GM18909 (cell line): ENCODE data around the gene ICAM3.
A peak's percentile ranks its signal among the peaks of the same experiment; 100 is the strongest.

Experiments
- ATAC-seq: cut with Tn5 transposase; IDR thresholded peaks from one replicate; pipeline ENCODE4 v1.9.1; 2021; ENCODE audit warnings: mild to moderate bottlenecking; ENCODE audit not compliant: unreplicated experiment, poor library complexity

ICAM3 gene

DNA sequence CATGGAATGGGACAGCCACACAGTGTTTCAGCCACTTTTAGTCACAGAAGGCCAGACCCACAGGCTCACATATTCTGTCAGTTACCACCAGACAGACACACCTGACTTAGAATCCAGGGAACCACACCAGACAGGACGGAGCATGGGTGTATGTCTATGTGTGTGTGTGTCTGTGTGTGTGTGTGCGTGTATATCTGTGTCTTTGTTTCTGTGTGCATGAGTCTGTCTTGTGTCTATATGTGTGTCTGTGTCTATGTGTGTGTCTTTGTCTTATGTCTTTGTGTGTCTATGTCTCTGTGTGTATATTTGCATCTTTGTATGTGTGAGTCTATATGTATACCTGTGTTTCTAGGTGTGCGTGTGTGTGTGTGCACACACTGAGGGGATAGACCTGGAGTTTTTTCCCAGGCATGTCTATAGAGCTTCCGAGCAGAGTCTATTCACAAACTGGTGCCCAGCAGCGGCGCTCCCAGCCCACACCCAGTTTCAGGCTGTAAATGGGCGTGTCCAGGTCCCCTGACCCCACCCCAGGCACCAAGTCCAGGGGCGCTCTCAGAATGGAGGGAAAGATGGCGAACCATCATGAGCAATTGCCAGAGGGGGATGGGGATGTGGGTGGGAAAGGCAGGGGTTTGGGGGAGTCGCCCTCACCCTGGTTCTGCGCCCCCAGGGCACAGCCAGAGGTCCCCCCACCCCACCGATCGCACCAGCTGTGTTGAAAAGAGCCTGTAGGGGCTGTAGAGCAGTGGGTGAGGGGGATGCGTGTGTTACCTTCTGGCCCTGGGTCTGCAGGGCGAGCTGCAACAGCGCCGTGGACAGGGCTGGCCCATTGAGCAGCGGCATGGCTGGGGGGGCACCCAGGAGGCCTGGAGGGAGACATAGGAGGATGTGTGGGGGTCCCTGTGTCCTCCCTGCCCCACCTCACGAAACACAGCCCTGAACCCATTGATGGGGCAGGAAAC, 17.3 kb downstream of the ICAM3 start:
- ATAC-seq: no peak

DNA sequence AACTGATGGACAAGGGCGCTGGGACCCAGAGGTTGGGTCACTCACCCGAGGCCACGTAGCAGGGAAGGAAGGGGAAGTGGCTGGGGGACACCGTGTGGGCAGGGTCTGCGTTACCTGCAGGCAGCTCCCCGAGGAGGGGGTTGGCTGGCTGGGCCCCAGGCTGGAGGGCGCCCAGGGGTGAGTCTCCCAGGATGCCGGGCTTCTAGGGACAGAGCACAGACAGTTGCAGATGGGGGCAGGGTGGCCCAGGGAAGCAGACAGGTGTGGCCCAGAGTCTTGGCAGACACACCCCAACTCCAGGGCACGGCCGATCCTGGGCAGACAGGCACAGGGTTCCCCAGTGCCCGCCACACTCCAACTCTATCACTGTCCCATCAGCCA, 18.0 kb downstream of the ICAM3 start:
- ATAC-seq: no peak

DNA sequence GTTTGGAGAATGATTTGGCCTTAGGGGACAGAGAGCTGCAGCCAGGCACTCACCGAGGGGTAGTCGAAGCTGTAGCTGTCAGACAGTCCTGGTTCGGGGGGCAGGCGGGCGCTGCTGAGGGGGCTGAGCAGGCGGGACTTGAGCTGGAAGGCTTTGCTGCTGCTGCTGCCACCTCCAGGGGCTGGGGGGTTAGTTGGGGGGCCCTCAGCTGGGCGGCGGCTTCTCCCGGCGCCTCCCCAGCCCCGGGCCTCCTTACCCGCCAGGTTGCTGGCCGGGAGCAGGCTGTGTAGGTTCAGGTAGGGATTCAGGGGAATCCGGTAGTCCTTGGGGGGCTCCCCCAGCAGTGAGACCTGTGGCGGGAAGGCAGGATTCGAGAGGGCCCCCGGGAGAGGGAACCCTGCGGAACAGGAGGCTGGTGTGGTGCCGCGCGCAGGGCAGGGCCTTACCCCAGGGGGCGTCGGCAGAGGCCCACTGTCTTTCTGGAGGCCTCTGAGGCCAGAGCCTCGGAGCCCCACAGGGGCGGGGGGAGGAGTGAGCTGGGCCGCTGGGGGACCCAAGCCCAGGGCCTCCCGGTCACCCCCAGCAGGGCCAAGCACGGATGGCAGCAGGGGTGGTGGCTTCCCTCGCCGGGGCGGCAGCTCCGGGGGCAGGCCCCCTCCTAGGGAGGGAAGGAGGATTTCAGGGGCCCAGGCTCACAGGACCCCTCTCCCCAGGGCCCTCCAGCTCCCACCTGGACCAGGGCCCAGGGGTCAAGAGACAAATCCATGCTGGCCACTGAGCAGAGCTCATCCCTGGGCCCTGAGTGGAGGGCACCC, 18.6 kb downstream of the ICAM3 start:
- no peak for ATAC-seq

DNA sequence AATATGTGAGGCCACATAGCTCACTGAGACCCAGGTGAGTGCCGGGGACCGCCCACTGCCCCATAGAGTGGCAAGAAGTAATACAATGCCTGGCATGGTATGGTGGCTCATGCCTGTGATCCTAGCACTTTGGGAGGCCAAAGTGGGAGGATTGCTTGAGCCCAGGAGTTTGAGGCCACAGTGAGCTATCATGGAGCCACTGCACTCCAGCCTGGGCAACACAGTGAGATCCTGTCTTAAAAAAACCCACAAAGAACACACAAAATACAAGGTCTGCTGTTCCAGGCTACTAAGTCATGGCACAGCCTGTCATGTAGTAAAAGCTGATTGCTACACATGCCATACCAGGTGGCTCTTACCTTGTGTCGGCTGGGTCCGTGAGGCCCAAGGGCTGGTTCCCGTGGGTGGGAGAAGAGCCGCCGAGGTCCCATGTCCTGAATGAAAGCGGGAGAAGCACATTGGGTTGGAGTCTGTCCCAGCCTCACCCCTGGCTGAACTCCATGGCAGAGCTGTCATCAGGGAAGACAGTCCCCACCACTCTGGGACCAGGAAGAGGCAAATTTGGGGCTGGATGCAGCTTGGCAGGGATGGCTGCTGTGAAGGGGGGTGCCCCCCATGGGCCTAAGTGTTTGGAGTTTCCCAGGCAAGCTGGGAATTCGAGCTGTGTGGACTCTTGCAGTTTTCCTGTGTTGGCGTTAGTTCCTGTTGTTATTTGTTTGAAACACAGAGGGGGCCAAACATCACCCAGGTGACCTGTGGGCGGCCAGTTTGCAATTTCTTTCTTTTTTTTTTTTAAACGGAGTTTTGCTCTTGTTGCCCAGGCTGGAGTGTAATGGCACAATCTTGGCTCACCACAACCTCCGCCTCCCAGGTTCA, 20.4 kb downstream of the ICAM3 start:
- no peak for ATAC-seq

DNA sequence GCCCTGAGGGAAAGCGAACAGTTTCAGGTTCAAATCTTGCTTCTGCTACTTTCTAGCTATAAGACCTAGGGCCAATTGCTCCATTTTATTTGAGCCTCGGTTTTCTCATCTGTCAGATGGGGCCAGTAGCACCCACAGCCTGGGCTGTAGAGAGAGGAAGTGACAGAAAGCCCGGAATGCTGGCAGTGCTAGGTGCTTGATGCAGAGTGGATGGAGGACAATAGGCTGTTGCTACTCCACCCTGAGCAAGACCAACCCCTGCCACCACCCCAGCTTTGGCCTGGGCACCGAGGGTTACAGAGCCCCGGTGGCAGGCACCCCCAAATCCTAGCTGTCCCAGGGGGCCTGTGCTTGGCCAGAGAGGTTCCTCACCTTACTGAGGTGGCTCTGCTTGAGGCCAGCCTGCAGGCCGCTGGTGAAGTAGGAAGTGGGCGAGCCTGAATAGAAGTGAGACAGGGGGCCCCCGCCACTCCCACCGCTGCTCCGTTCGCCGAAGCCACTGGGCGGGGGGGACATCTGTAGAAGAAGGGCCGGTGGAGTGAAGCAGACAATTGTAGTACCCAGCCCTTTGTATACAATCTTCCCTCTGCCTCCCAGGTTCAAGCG, 21.5 kb downstream of the ICAM3 start:
- no peak for ATAC-seq

DNA sequence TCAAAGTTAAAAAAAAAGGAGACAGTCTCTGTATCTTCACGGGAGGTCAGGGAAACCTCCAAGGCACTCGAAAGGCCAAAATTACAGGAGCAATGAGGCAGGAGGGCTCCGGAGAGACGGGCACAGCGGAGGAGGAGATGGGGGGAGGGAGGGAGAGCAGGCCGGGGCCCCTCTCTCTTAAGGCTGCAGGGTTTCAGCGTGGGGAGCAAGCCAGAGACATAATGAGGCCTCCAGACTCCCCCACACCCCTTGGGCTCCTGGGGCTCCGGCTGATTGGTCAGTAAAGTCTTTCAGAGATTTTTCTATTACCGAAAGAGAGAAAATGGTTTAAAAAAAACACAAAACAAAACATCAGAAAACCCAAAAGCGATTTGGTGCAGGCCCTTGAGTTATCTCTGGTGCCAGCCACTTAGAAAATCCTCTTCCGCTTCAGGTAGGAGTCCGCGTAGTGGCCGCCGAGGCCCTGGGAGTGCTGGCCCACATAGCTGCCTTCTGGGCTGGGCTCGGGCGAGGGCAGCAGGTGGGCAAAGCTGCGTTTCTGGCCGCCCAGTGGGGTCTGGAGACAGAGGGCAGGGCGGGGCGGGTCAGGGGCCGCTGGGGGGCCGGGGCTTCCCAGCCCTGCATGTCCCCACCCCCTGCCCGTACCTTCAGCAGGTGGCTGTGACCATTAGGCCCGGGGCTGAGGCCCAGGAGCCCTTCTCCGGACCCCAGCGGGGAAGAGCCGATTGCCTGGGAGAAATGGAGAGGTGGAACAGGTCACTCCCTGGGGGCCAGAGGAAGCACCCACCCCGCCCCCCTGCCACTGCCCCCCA, 22.2 kb downstream of the ICAM3 start:
- no peak for ATAC-seq

DNA sequence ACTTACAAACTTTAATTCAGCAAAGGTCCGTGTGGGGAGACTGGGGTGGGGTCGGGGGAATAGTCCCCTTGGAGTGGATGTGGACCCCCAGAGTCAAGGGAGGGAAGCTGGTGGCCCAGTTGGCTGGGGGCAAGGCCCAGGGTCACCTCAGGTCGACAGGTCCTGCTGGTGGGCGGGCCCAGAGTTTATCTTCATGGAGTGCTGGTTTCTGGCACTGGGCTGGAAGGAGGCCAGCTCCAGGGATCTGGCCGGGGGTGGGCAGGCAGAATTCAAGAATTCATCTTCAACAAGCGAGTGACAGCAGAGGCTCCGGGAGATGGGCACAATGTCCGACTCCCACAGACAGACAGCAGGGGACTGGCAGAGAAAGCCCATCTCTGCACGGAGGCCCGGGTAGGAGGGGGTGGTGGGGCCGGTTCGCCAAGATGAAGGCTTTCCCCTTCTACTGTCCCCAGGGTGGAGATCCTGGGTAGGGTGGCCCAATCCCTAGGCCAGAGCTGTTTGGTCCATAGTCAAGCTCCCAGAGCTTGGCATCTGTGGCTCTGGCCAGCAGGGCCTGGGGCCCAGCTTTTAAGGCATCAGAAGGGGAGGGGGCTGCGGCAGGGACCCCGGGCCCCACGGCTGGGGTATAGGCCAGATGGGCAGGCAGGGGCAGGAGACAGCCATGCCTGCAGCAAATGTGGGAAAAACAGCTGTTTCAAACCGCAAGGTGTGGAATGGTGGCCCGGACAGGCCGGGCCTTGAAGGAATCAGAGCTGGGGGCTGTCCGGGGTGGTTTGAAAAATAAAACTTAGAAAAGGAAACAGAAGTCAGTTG, 23.0 kb downstream of the ICAM3 start:
- ATAC-seq: no peak

DNA sequence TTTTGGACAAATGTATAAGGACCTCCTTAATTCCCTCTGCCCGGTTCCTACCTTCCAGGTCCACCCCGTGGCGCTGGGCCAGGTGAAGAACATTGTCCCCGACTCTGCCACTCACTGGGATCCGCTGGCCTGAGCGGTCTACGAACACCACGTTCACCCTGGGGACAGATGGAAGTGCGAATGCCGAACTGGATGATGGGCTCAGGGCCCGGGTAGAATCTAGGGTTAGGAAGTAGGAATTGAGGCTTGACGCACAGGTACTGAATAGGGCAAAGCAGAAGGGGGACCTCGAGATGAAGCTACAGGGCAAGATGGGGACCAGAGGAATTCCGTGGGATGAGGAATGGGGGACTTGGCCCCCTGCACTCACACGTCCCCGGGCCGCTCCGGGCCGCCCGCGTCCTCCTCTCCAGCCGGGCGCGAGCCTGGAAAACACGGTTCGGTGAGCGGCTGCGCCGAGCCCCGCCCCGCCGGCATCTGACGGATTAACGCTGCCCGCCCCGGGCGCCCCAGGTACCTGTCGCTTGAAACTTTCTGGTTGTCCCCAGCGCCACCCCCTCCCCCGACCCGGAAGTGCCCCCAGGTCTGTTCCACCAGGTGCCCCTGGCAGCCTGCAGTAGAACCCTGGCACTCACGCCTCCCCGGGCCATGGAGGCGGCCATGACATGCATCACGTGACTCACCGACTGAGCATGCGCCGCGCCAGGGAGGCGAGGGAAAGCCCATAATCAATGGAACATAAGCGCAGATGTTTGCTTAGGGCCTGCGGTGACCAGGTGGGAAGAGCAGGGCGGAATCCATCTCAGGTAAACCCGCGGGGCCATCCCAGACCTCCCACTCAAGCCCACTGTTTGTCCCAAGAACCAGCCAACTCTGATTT, 23.8 kb downstream of the ICAM3 start, which contains the start of gene FDX2:
FDX2 (minus strand) TSS at position 681 of the 880 bp plus-strand sequence; CDS start at position 662, 19 bp downstream.
- ATAC-seq: peak; percentile 68

DNA sequence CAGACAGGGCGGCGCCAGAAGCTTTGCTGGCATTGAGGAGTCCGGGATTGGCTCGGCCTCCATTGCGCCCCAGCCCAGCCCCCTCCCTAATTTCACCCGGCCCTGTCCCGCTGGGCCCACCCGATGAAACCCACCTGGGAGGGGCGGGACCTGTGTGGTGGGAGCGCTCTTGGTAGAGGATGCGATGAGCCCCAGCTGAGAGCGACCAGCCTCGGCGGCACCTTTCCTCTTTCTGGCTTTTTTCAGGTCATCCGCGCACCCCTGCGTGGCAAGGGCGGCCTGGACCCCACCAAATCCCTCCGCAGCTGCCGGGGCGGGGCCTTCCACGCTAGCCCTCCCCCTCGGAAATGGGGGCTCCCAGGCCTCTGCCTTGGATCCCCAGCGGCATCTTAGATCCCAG, 30.0 kb downstream of the ICAM3 start, which contains the start of gene ZGLP1:
ZGLP1 (minus strand) TSS at position 393 of the 400 bp plus-strand sequence.
- ATAC-seq: no peak

DNA sequence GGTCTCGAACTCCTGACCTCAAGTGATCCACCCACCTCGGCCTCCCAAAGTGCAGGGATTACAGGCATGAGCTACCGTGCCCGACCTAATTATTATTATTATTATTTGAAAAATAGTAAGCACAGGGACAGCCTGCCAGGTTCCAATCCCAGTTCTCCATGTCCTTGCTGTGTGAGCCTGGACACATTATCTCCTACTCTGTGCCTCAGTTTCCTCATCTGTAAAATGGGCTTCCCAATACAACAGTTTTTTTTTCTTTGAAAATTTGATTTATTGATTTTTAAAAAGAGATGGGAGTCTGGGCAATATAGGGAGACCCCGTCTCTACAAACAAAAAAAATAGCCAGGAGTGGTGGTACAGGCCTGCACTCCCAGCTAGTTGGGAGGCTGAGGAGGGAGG, 33.1 kb downstream of the ICAM3 start:
- ATAC-seq: no peak

DNA sequence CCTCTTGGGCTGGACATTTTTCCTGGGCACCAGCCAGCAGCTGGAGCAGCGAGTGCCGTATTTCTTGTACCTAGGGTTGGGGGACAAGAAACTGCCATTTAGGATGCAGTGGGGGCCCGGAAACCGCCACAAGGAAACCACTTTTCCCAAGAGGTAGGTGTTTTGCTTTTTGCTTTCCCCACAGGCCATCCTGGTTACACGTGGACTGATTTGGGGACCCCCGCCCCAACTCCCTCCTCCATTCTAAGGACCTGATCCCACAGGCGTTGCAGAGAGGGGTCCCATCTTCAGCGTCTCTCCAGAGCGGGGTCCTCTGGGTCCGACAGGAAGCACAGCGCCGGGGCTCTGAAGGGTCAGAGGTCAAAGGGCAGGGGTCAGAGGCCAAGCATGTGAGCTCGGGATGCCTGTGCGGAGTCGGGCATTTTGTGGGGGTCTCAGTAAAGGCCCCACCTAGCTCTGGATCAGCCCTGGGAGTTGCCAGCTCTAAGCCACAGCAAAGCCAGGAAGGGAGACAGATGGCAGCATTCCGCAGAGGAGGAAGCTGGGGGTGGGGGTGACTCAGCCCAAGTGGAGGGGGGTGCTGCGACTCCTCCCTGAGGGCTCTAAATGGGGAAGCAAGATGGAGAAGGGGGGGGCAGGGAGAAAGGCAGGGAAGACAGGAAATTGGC, 34.2 kb downstream of the ICAM3 start:
- ATAC-seq: no peak

DNA sequence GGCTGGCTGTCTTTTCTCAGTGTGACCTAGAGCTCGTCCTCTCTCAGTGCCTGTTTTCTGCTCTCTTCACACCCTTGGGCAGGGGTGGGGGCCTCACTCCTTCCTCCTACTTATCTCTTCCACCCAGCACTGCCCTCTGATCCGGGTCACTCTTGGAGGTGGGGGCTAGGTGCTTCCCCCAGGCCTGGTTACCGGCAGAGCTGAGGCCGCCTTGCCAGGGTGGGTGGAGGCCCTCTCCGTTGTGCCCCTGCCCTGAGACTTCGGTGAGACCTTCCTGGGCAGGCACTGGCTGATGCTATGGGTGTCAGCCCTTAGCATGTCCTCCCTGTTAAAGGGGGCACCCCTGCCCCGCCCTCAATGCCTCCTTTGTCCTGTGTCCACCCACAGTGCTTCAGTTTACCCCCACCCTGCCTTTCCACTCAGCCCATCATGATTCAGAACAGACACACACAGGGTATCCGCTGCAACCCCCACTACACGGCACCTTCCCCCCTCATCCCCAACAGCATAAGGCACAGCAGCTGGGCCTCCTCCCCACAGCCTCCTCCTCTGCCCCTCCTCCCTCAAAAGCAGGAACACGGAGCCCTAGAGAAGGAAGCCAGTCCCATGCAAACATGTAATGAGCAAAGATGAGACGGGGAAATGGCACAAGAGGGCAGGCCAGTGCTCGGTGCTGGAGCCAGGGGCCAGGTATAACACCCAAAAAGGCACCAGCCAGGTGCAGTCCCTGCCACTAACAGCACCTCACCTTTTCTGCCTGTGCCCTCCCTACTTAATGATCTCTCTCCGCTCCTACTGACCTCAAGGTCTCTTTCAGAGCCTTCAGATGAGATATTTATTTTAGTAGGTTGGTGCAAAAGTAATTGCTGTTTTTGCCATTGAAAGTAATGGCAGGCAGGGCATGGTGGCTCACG, 39.6 kb downstream of the ICAM3 start:
- ATAC-seq: no peak

DNA sequence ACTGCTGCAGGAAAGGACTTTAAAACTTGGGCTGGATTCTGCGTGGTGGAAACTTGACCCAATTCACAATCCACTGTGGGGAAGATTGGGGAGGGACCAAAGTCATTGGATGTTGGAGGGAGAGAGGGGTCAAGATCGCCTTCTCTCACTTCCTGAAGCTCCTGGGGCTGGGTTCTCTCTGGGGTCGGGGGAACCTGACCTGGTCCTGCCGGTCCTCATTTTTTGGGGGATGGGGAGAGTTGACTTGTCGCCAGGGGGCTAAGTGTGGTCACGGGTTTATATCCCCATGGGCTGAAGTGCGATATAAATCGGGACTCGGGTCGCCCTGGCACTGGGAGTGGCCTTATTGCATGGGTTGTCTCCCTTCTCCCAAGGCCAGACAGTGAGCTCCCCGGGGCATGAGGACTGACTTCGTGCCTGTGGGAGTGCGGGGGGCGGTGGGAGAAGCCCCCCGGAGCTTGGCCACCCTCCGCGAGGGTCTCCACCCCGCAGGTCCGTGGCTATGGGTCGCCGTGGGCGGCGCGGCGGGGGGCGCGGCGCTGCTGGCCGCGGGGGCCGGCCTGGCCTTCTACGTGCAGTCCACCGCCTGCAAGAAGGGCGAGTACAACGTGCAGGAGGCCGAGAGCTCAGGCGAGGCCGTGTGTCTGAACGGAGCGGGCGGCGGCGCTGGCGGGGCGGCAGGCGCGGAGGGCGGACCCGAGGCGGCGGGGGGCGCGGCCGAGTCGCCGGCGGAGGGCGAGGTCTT, 43.4 kb downstream of the ICAM3 start:
- ATAC-seq: no peak

DNA sequence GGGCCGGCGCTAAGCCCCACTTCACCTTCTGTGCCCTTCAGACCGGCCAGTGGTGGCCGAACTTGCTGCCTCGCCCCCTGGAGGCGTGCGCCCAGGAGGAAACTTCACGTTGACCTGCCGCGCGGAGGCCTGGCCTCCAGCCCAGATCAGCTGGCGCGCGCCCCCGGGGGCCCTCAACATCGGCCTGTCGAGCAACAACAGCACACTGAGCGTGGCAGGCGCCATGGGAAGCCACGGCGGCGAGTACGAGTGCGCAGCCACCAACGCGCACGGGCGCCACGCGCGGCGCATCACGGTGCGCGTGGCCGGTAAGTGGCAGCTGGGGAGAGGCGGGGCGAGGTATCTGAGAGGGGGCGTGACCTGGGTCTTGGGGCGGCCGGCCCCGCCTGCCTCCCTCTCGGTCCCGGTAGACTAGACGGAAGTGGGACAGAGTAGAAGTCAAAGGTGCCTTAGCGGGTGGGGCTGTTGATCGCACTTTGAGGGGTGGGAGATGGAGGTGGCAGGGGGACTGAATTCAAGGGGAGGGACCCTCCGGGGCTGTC, 44.0 kb downstream of the ICAM3 start:
- no peak for ATAC-seq

DNA sequence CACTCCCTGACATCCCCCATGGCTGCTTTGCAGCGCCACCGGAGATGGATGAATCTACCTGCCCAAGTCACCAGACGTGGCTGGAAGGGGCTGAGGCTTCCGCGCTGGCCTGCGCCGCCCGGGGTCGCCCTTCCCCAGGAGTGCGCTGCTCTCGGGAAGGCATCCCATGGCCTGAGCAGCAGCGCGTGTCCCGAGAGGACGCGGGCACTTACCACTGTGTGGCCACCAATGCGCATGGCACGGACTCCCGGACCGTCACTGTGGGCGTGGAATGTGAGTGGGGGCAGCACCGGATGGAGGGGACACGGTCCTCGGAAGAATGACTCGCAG, 45.1 kb downstream of the ICAM3 start:
- no peak for ATAC-seq
